OCI-LY3 (cell line): ENCODE results near the gene INHBA.

Experiments
- H2AFZ ChIP-seq: fragments of 200-600, 300-600 bp; shearing (Covaris generic); 2 replicates; pipeline ENCODE4 v1.6.0; 2014; ENCODE audit warnings: antibody characterized with exemption, low read depth, low read length
- H3K27ac ChIP-seq: fragments of 200-600, 300-600 bp; sonication (generic); 2 replicates; pipeline ENCODE4 v1.5.1; 2014; ENCODE audit warnings: mild to moderate bottlenecking, low read length, moderate library complexity, mixed read lengths
- H3K27me3 ChIP-seq: fragments of 200-600, 300-600 bp; sonication (generic); 2 replicates; pipeline ENCODE4 v1.6.1; 2014; ENCODE audit warnings: low read depth, low read length, mixed read lengths
- H3K36me3 ChIP-seq: fragments of 200-600, 300-600 bp; sonication (generic); replicated peaks from 2 replicates; pipeline ENCODE3; 2014; ENCODE audit warnings: low read depth, low read length, mixed read lengths
- H3K4me1 ChIP-seq: fragments of 300-600, 200-600 bp; sonication (generic); 2 replicates; pipeline ENCODE4 v1.6.1; 2014; ENCODE audit warnings: low read length, mixed read lengths
- H3K4me2 ChIP-seq: fragments of 200-600, 300-600 bp; sonication (generic); 2 replicates; pipeline ENCODE4 v1.6.1; 2014; ENCODE audit warnings: low read length, mixed read lengths
- H3K4me3 ChIP-seq: fragments of 300-600, 200-600 bp; sonication (generic); 2 replicates; pipeline ENCODE4 v1.5.1; 2014; ENCODE audit warnings: antibody characterized with exemption, mild to moderate bottlenecking, low read length, moderate library complexity
- H3K79me2 ChIP-seq: fragments of 300-600, 200-600 bp; shearing (Covaris generic); 2 replicates; pipeline ENCODE4 v1.6.1; 2014; ENCODE audit warnings: mild to moderate bottlenecking, low read length, mixed read lengths
- H3K9ac ChIP-seq: fragments of 300-600, 200-600 bp; shearing (Covaris generic); 2 replicates; pipeline ENCODE4 v1.6.0; 2014; ENCODE audit warnings: mild to moderate bottlenecking, low read length, moderate library complexity
- H3K9me3 ChIP-seq: fragments of 200-600, 300-600 bp; shearing (Covaris generic); 2 replicates; pipeline ENCODE4 v1.6.1; 2014; ENCODE audit warnings: low read length, mixed read lengths; ENCODE audit not compliant: insufficient read depth
- H4K20me1 ChIP-seq: fragments of 200-600, 300-600 bp; sonication (generic); 2 replicates; pipeline ENCODE4 v1.6.1; 2016; ENCODE audit warnings: low read length, mixed read lengths; ENCODE audit not compliant: insufficient read depth
- EZH2phosphoT487 ChIP-seq: fragments of 200-600 bp; shearing (Covaris generic); IDR thresholded peaks from 2 replicates; pipeline ENCODE4 v1.6.1; 2018; ENCODE audit warnings: antibody characterized with exemption, mixed run types, low read depth
- TF ChIP-seq, protein P1 (sequence below): fragments of 200-600, 300-600 bp; sonication (generic); IDR thresholded peaks from 2 replicates; pipeline ENCODE4 v1.5.1; 2014; ENCODE audit warnings: antibody characterized with exemption, low read length, low read depth

The INHBA gene

DNA sequence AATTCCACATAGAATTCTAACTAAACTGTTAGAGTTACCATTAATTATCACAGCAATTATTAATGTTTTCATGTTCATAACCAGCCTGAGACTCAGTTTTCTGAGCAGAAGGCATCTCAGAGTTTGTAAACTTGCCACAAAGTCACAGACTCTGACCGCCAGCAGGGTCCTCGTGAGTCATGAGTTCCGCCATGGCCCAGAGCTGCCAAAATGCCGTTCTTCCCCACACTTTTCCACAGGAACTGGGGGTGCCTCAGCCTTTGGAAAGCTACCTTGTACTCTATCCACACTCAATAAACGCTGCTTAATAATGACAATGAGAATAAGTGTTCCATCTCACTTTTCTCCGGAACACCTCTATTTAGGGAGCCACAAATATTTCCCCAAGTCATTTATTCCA lies 22.1 kb upstream of the INHBA start:
- no peaks in the 10 kb centered on the region; the same call in 1 of the 2 replicates for H3K4me1 ChIP-seq
- no peak overlapping the region for H3K9ac ChIP-seq
- TF ChIP-seq EZH2phosphoT487 = no peak
- TF ChIP-seq, protein P1, sequence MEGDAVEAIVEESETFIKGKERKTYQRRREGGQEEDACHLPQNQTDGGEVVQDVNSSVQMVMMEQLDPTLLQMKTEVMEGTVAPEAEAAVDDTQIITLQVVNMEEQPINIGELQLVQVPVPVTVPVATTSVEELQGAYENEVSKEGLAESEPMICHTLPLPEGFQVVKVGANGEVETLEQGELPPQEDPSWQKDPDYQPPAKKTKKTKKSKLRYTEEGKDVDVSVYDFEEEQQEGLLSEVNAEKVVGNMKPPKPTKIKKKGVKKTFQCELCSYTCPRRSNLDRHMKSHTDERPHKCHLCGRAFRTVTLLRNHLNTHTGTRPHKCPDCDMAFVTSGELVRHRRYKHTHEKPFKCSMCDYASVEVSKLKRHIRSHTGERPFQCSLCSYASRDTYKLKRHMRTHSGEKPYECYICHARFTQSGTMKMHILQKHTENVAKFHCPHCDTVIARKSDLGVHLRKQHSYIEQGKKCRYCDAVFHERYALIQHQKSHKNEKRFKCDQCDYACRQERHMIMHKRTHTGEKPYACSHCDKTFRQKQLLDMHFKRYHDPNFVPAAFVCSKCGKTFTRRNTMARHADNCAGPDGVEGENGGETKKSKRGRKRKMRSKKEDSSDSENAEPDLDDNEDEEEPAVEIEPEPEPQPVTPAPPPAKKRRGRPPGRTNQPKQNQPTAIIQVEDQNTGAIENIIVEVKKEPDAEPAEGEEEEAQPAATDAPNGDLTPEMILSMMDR = no peak
- no peak overlapping the region for H3K27ac ChIP-seq
- no peaks in the 10 kb centered on the region for H3K9me3 ChIP-seq
- H3K79me2 ChIP-seq = no peaks in the 10 kb centered on the region
- no peak overlapping the region for H2AFZ ChIP-seq
- H3K36me3 ChIP-seq = no peaks in the 10 kb centered on the region
- H3K27me3 ChIP-seq = peaks cover 16% of the 10 kb centered on the region; the same call in 1 of the 2 replicates
- H3K4me2 ChIP-seq = no peak overlapping the region
- no peak overlapping the region for H3K4me3 ChIP-seq
- H4K20me1 ChIP-seq = no peaks in the 10 kb centered on the region

DNA sequence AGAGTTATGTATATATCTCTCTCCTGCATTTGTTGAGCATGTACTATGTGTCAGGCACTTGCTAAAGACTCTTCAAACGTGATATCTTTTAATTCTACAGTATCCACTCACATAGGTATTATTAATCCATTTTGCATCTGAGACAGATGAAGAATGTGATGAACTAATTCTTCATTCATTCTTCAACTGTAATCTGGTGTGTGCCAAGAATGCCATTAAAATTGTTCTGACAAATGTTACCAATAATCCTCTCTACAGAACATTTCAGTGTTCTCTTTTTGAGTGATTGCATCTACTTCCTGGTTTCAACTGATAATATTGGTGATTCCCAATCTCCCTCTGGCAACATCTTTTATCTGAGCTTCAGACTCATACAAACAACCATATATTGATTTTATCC lies 18.0 kb upstream of the INHBA start:
- H3K27me3 ChIP-seq = peaks cover 38% of the 10 kb centered on the region
- no peak overlapping the region for H3K27ac ChIP-seq
- no peaks in the 10 kb centered on the region for H3K36me3 ChIP-seq
- H3K9me3 ChIP-seq = no peaks in the 10 kb centered on the region
- no peak overlapping the region for H2AFZ ChIP-seq
- no peaks in the 10 kb centered on the region for H3K79me2 ChIP-seq
- H4K20me1 ChIP-seq = no peaks in the 10 kb centered on the region
- no peak overlapping the region for H3K4me3 ChIP-seq
- TF ChIP-seq, protein P1 = no peak
- no peak for TF ChIP-seq EZH2phosphoT487
- no peaks in the 10 kb centered on the region; the same call in 1 of the 2 replicates for H3K4me1 ChIP-seq
- H3K4me2 ChIP-seq = no peak overlapping the region
- H3K9ac ChIP-seq = no peak overlapping the region

DNA sequence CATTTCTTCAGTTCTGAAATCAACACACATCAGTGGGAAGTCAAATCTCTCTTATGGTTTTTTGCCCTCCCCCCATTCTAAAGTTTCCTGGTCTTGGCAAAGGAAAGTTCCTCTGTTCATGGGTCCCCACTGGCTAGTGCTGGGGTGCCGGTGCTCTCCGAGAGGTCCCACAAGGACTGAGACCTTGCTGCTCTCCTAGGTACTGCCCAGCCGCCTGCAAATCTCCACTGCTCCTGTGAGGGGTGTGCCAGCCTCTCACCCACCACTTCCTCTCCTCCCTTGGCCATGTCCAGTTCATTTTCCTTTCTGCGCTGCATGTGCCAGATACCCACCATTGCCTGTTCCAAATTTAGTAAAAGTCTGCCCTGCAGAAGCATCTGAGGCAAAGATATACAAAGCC lies 17.2 kb upstream of the INHBA start:
- H3K27me3 ChIP-seq = peaks cover 36% of the 10 kb centered on the region
- H2AFZ ChIP-seq = no peak overlapping the region
- no peaks in the 10 kb centered on the region for H4K20me1 ChIP-seq
- H3K4me2 ChIP-seq = no peak overlapping the region
- no peaks in the 10 kb centered on the region for H3K36me3 ChIP-seq
- H3K4me1 ChIP-seq = peaks cover 3% of the 10 kb centered on the region
- H3K79me2 ChIP-seq = no peaks in the 10 kb centered on the region
- no peaks in the 10 kb centered on the region for H3K9me3 ChIP-seq
- H3K4me3 ChIP-seq = no peak overlapping the region
- TF ChIP-seq, protein P1 = no peak
- TF ChIP-seq EZH2phosphoT487 = no peak
- H3K27ac ChIP-seq = no peak overlapping the region
- H3K9ac ChIP-seq = no peak overlapping the region

DNA sequence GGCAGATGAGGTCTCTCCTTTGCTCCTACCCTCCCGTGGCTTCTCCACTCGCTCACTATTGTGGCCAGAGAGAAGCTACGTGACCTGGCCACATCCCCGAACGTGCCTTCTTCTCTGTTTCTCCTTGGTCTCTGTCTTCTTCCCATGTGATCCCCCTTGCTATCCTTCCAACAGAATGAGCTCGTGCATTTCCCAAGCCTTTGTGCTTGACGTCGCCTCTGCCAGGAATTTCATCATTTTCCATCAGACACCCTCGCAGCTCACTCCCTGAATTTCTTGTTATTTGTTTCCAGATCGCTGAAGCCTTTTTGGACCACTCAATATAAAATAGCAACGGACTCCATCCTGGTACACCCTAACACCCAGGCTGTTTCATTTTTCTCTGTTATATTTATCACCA lies 13.8 kb upstream of the INHBA start:
- H3K4me3 ChIP-seq = no peak overlapping the region
- H3K79me2 ChIP-seq = no peaks in the 10 kb centered on the region
- H3K4me1 ChIP-seq = peaks cover 10% of the 10 kb centered on the region
- H3K36me3 ChIP-seq = no peaks in the 10 kb centered on the region
- no peaks in the 10 kb centered on the region for H4K20me1 ChIP-seq
- H2AFZ ChIP-seq = no peak overlapping the region
- no peak for TF ChIP-seq EZH2phosphoT487
- TF ChIP-seq, protein P1 = no peak
- no peak overlapping the region for H3K27ac ChIP-seq
- no peak overlapping the region for H3K4me2 ChIP-seq
- peaks cover 28% of the 10 kb centered on the region for H3K27me3 ChIP-seq
- no peaks in the 10 kb centered on the region for H3K9me3 ChIP-seq
- no peak overlapping the region for H3K9ac ChIP-seq
